ENCODE data around the gene KAT6B. TPM values are rescaled to one million over a fixed set of nuclear protein-coding genes. Genes with fewer than 3 reads are reported as not detected.

The KAT6B gene
- total and polyA plus RNA-seq, 2 of the 8 experiments (the other 6 are each of a cell fraction or from before 2014, with no cell fraction given), result 7.3 to 30.8 TPM

DNA sequence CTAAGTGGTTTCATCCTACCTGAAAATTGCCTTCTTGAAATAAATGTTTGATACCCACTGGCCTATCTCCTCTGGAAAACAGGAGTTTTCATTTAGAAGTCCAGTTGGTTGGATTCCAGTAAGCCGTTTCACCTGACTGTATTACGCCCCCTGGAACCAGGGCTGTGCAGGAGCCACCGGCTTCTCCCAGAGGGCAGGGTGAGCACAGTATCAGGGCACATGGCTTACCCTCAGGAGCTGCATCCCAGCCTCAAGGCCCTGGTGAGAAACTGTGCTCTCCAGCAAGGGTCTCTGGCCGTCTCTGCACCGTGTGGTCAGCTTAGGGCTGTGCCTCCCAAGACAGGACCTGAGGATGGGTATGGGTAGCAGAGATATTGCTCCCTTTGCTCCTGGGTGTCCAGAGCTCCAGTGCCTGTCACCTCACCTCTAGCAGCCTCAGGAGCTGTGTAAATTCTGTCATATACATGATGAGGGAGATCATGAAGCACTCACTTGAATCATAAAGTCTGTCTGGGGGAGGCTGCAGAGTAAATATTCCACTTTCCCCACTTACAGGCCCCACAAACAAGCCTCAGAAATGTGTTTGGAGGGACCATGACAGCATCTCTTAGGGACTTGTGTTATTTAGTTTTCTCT lies 175.4 kb downstream of the KAT6B start:
- Histone ChIP-seq H3K56ac (replicated peaks; ENCODE audit: insufficient read length, low read depth, low read length) (no peak overlapping the region), H3K4me3 (ENCODE audit: extremely low read depth in 1 of 4, insufficient read depth in 2 of 4, low read depth in 3 of 4, low read length in 4 of 4) (no peak overlapping the region), H3K27me3 (replicated peaks in 1 of 4; ENCODE audit: control insufficient read depth in 3 of 4, extremely low read depth in 1 of 4, insufficient read depth in 3 of 4, low read length in 3 of 4) (no peaks in the 10 kb centered on the region), H4K91ac (replicated peaks; ENCODE audit: insufficient read length, low read length) (no peak overlapping the region), H2BK5ac (ENCODE audit: low read depth, low read length) (no peak overlapping the region), H3K23me2 (ENCODE audit: low read depth, low read length) (no peaks in the 10 kb centered on the region), H2BK120ac (replicated peaks; ENCODE audit: low read depth, low read length) (no peak overlapping the region), H2BK12ac (ENCODE audit: low read depth, low read length) (no peak overlapping the region), H2AFZ (ENCODE audit: low read length) (no peak overlapping the region), H3K36me3 (ENCODE audit: control insufficient read depth in 2 of 4, insufficient read depth in 4 of 4, low read length in 3 of 4) (no peaks in the 10 kb centered on the region; a peak in 1 of 8 replicates), H4K5ac (ENCODE audit: insufficient read length, low read depth, low read length) (no peak overlapping the region), H3K9ac (replicated peaks in 1 of 4; ENCODE audit: extremely low read depth in 1 of 4, low read depth in 3 of 4, low read length in 3 of 4) (no peak overlapping the region), H3K4me2 (ENCODE audit: insufficient read depth in 1 of 2, low read depth in 2 of 2, low read length in 2 of 2) (no peak overlapping the region), H3K4ac (replicated peaks; ENCODE audit: insufficient read length, low read depth, low read length) (no peak overlapping the region), H3K79me1 (ENCODE audit: low read depth, low read length) (no peaks in the 10 kb centered on the region), H2BK15ac (ENCODE audit: low read length) (no peak overlapping the region), H3K9me3 (ENCODE audit: insufficient read depth in 2 of 2, low read depth in 1 of 2, low read length in 1 of 2) (no peaks in the 10 kb centered on the region), H3K79me2 (ENCODE audit: control insufficient read depth in 1 of 2, insufficient read depth in 2 of 2, low read length in 2 of 2) (no peaks in the 10 kb centered on the region), H2AK5ac (ENCODE audit: low read depth, low read length) (no peak overlapping the region), H3K14ac (ENCODE audit: insufficient read length) (no peak overlapping the region), H2BK20ac (ENCODE audit: low read length) (no peak overlapping the region), H3K18ac (ENCODE audit: extremely low read depth, low read length) (no peak overlapping the region), H4K8ac (ENCODE audit: extremely low read depth, insufficient read depth, low read length) (no peak overlapping the region), H3K4me1 (replicated peaks in 1 of 4; ENCODE audit: control insufficient read depth in 3 of 4, insufficient read depth in 4 of 4, low read length in 3 of 4) (peaks cover 0 to 2% (median 0%) of the 10 kb centered on the region in 4 experiments; a peak in 1 of 7 replicates), H3K27ac (ENCODE audit: low read depth, low read length) (0 out of 2 replicates have a peak overlapping the region, but pooled peaks have one; percentile 33), H4K20me1 (replicated peaks in 1 of 2; ENCODE audit: control insufficient read depth in 1 of 2, insufficient read depth in 2 of 2, low read length in 2 of 2) (peaks cover 0 to 1% of the 10 kb centered on the region in 2 experiments), H3K23ac (ENCODE audit: insufficient read length) (no peak overlapping the region)
- no peak for DNase-seq (ENCODE audit: low read depth in 1 of 2, low spot score in 2 of 2)
- POLR2A ChIA-PET (ENCODE audit: partially characterized antibody), result no interaction called here
- CTCF ChIA-PET (ENCODE audit: partially characterized antibody), result interaction anchor here (1.1 to 1.5 kb wide), 5 partner anchors 11 to 304 kb away, joined by 3 to 8 read pairs (median 3); no protein-coding TSS in a partner anchor
- 87% methylated on average over 5 of the region's 5 CpGs; no CpG with 5 or more reads in 1 of the 2 experiments for WGBS, 2 experiments (ENCODE audit: extremely low coverage in 1 of 2, insufficient coverage in 1 of 2, insufficient read length in 1 of 2, insufficient replicate concordance in 2 of 2, low coverage in 1 of 2, low lambda C conversion rate in 2 of 2, missing lambda C conversion rate in 1 of 2)
- no peak for FAIRE-seq
- 0 out of 4 replicates have a peak, but pooled peaks of 1 of the 2 experiments have one; percentile 7 for TF ChIP-seq RAD21 (IDR thresholded peaks at IDR 0.05 in 1 of 2, conservative IDR thresholded peaks at IDR 0.05 in 1 of 2; ENCODE audit: low read depth in 2 of 2, low read length in 2 of 2)
- no peak for TF ChIP-seq SUZ12 (IDR thresholded peaks at IDR 0.05; ENCODE audit: low read length)
- TF ChIP-seq, protein P1, sequence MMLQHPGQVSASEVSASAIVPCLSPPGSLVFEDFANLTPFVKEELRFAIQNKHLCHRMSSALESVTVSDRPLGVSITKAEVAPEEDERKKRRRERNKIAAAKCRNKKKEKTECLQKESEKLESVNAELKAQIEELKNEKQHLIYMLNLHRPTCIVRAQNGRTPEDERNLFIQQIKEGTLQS (IDR thresholded peaks at IDR 0.05; ENCODE audit: insufficient read depth, low read depth, low read length), result no peak

Data from H1 (cell line).